ENCODE results near the gene CD300H. TPM values are rescaled to one million over a fixed set of nuclear protein-coding genes. Genes with fewer than 3 reads are reported as not detected.

CD300H gene
- total RNA-seq, 4 donors from 2014 or later = not detected

DNA sequence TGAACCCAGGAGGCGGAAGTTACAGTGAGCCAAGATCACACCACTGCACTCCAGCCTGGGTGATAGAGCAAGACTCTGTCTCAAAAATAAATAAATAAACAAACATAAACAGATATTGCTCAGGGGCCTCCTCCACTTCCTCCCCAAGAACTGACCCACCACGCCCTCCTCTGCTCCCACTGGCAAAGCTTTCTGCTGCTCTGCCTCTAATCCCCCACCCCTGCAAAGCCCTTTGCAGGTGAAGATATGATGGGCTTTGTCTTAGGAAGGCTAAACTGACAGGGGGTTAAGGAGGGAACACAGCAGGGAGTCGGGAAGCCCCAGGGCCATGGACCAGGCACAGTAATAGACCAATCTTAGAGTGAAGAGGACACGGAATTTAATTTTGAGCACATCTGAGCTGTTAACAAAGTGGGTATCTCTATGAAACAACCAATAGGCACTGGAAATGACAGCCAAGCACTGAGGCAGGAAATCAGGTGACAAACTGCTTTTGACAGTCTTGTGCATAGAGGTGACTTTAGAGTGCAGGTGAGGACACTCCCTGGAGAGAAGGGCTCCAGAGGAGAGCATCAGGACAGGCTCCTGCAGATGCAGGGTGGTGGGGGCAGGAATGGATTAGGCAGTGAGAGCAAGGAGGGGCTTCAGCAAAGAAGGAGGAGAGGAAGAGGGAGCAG, 31.2 kb upstream of the CD300H start:
- H3K4me1 ChIP-seq = no peaks in the 10 kb centered on the region
- WGBS = 77% methylated on average over 4 of the region's 4 CpGs
- no peaks in the 10 kb centered on the region for H3K9me3 ChIP-seq
- H3K27ac ChIP-seq (replicated peaks in 1 of 4) = no peak overlapping the region
- no peak for TF ChIP-seq POLR2A (IDR thresholded peaks at IDR 0.05; ENCODE audit: low read depth)
- intact Hi-C loops (cut with DNase I) = no loop called here
- no peak overlapping the region for H3K4me3 ChIP-seq
- peaks cover 0 to 26% (median 0%) of the 10 kb centered on the region in 4 donors for H3K27me3 ChIP-seq
- H3K36me3 ChIP-seq = no peaks in the 10 kb centered on the region
- DNase-seq (ENCODE audit: extremely low spot score) = no peak

- H3K4me1 ChIP-seq = no peaks in the 10 kb centered on the region
- no peaks in the 10 kb centered on the region for H3K36me3 ChIP-seq
- H3K27ac ChIP-seq (replicated peaks in 1 of 4) = no peak overlapping the region
- TF ChIP-seq EP300 (IDR thresholded peaks at IDR 0.05) (no peak), POLR2AphosphoS5 (IDR thresholded peaks at IDR 0.05) (no peak), POLR2A (IDR thresholded peaks at IDR 0.05; ENCODE audit: low read depth) (no peak), CTCF (IDR thresholded peaks at IDR 0.05) (no peak)
- H3K27me3 ChIP-seq = peaks cover 0 to 36% (median 0%) of the 10 kb centered on the region in 4 donors
- intact Hi-C loops (cut with DNase I) = no loop called here
- no peak overlapping the region for H3K4me3 ChIP-seq
- WGBS = 70% methylated on average over 8 of the region's 8 CpGs
- no peaks in the 10 kb centered on the region for H3K9me3 ChIP-seq
- DNase-seq (ENCODE audit: extremely low spot score) = no peak
Observed at GRCh38 chr17:74597069-74597790, 29.9 kb upstream of the CD300H start.

DNA sequence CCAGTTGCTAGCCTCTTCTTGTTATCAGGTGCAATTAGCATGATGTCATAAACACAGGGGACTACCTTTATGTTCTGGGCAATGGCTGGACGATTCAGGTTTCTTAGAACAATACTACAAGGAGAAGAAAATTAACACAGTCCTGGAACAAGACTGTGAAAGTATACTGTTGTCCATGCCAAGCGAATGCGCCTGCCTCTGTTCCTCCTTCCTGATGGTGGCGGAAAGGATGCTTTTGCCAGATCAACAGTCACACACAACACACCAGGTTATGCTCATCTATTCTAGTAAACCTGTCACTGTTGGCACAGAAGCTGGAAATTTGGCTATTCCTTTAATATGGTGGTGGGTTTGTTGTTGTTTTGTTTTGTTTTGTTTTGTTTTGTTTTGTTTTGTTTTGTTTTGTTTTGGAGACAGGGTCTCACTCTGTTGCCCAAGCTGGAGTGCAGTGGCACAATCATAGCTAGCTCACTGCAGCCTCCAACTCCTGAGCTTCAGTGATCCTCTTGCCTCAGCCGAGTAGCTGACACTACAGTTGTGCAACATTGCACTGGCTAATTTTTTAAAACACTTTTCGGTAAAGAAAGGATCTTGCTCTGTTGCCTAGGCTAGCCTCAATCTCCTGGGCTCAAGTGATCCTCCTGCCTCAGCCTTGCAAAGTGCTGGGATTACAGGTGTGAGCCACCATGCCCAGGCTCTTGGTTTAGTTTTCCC, 27.9 kb upstream of the CD300H start:
- no peaks in the 10 kb centered on the region for H3K9me3 ChIP-seq
- intact Hi-C loops (cut with DNase I) = no loop called here
- WGBS = 76% methylated on average over 6 of the region's 6 CpGs
- H3K27ac ChIP-seq (replicated peaks in 1 of 4) = no peak overlapping the region
- no peaks in the 10 kb centered on the region for H3K36me3 ChIP-seq
- H3K4me3 ChIP-seq = no peak overlapping the region
- no peaks in the 10 kb centered on the region for H3K4me1 ChIP-seq
- TF ChIP-seq POLR2A (IDR thresholded peaks at IDR 0.05; ENCODE audit: low read depth) (no peak), EP300 (IDR thresholded peaks at IDR 0.05) (no peak), POLR2AphosphoS5 (IDR thresholded peaks at IDR 0.05) (no peak), CTCF (IDR thresholded peaks at IDR 0.05) (no peak)
- no peak for DNase-seq (ENCODE audit: extremely low spot score)
- H3K27me3 ChIP-seq = peaks cover 0 to 44% (median 0%) of the 10 kb centered on the region in 4 donors

DNA sequence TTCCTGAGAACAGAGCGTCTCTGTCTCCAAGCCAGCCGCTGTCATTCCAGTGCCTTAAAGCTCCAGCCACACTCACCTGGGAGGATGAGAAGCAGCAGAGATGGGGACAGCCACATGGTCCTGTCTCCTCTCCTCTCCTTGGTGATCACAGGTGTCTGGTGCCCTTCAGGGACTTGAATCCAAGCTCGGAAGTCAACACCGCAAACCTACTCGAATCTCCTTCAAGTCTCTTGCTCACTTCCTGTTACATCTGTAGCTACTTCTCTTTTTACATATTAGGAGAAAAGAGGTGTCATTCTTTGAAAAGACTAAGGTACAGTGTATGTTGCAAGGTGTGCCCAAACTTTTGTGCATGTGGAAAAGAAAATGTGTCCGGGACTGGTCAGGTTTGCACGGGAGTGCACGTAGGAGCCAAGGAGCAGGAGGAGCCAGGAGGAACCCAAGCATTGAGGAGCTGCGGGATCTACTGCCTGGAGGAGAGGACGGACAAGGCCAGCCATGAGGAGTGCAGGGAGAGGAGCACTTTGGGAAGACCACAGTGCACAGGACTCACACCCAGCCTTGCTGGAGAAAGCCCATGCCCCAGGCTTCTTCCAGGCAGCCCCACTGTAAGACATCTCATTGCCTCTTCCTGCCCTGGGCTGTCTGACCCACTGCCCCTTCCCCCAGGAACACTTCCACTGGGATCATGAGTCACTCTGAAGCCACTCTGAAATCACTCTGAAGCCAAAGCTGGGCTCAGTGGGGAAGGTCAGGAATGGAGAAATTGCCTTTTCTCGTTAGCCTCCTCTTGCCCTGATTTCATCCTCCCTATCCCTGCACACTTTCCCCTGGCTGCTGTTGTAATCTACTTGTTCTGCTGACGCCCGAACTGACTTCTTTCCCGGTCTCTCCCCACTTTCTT, 25.0 kb upstream of the CD300H start, which contains the start of gene CD300LD:
CD300LD (minus strand) TSS at position 197 of the 904 bp plus-strand sequence; CDS start at position 116, 81 bp downstream.
- intact Hi-C loops (cut with DNase I) = no loop called here
- peaks cover 0 to 24% (median 0%) of the 10 kb centered on the region in 4 donors for H3K27me3 ChIP-seq
- WGBS = 74% methylated on average over 14 of the region's 14 CpGs

More for the DNA sequence above, 25.0 kb upstream of the CD300H start, which contains the start of gene CD300LD:
- no peak within 1 kb of the TSS for H3K4me3 ChIP-seq
- no peak within 1 kb of the TSS for H3K27ac ChIP-seq (replicated peaks in 1 of 4)
- no peak for DNase-seq (ENCODE audit: extremely low spot score)
- no peaks in the 10 kb centered on the region for H3K4me1 ChIP-seq
- no peaks in the 10 kb centered on the region for H3K36me3 ChIP-seq
- H3K9me3 ChIP-seq = no peaks in the 10 kb centered on the region
- TF ChIP-seq POLR2A (IDR thresholded peaks at IDR 0.05; ENCODE audit: low read depth) (no peak), CTCF (IDR thresholded peaks at IDR 0.05) (no peak), EP300 (IDR thresholded peaks at IDR 0.05) (no peak), POLR2AphosphoS5 (IDR thresholded peaks at IDR 0.05) (no peak)
